ENCODE results near the gene CCDC157. TPM values are rescaled to one million over a fixed set of nuclear protein-coding genes. Genes with fewer than 3 reads are reported as not detected.

CCDC157 gene
- polyA plus RNA-seq, 10 donors: 0.80 to 1.9 (median 1.3) TPM

DNA sequence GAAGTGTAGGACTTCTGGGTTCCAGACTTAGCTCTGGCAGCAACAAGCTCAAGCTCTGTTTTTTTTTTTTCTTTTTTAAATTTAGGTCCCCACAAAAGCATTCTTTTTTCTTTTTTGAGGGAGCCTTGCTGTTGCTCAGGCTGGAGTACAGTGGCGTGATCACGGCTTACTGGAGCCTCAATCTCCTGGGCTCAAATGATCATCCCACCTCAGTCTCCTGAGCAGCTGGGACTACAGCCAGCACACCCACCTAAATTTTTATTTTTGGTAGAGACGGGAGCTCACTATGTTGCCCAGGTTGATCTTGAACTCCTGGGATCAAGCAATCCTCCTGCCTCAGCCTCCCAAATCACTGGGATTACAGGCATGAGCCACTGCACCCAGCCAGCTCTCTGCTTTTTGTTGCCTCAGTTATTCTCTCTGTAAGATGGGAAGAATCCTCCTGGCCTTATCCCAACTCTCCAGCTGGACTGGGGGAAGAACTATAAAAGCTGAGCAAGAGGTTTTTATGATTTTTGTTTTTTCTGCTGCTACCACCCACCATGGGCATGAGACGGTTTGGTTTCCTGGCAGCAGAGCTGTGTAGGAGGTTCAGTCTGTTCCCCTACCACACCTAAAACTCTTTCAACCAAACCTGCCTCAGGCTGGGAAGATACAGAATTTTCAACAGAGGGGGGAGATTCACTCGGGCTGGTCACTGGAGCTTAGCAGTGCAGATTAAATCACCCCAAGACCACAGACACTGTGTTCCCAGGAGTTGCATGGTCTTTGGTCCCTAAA, 57.1 kb downstream of the CCDC157 start:
- DNase-seq: no peak

DNA sequence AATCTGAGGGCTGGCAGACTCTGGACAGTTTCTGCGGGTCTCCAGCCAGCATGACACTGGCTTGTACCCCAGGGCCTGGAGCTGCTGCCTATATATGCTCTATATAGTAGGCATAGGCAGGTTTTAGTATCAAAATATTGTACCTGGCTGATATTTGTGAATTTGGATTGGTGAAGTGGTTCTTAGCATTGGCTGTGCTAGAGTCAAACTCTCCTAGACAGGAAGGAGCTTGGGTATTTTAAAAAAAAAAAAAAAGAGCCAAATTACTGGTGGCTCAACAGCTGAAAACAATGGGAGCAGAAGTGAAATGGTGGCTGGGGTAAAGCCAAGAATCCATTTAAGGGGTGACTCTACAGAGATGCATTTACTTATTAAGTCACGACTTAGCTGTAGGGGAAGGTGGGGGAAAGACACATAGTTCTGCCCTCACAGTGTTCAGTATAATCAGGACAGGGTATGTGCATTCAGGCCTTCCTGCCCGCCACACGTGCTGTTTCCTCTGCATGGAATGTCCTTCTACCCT, 57.8 kb downstream of the CCDC157 start:
- no peak for DNase-seq

DNA sequence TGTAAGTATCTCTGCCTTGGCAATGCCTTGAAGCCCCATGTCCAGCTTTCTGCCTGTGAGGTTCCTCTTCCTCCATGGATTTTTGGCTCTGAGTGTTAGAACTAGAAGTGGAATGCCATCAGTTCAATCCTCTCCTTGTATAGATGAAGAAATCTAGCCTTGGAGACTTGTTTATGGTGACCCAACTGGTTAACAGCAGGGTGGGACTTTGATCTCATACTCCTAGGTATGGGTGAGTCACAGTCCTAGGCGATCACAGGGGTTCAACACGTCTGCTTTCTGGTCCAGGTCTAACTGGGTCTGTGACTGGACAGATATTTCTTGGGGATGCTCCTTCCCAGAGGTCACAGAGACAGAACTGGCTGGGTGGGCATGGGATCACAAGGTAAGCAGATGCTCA, 59.6 kb downstream of the CCDC157 start:
- no peak for DNase-seq

DNA sequence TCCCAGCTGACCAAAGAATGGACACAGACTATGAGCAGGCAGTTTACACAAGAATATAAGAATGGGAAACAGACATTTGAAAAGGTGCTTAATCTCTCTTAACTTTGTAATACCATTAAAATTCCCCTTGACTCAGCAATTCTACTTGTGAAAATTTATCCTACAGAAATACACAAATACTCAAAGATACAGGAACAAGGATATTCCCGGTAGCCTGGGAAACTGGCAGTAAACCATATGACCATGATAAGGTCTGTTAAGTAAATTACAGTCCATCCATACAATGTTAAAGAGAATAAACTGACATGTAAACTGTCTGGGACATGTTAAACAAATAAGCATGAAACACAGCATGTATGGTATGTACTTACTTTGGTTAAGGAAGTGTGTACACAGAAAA, 60.0 kb downstream of the CCDC157 start:
- no peak for DNase-seq

DNA sequence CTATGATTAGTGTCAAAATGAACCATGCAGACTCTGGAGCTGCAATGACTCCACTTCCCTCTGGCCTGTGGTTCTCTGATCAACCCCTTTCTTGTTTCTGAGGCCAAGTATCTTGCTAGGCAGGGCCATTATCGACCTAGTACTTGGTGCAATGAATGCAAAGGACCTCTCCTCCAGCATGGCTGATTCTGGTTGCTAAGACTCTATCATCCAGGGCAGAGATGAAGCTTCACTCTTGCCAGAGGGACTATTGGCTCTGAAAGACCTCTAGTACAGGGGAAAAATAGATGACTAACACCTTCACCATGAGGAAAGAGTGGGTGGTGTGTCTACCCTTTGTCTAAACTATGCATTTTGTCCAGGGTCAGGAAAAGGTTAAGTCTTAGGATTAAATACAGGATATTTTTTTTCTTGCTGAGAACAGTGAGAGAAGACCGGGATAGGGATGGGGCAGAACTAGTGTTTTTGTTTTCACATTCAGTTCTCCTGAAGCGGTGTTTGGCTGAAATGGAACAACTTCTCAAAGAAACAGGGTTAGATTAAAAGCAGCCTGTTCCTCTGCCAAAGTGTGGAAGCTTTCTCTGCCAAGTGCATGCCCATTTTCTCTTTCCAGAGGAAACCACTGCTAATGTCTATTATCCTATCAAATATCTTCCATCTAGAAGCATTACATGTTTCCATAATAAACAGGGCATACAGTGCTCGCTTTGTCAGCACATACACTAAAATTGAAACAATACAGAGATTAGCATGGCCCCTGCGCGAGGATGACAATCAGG, 63.7 kb downstream of the CCDC157 start:
- DNase-seq: peak in 1 of 3 donors; percentile 53

DNA sequence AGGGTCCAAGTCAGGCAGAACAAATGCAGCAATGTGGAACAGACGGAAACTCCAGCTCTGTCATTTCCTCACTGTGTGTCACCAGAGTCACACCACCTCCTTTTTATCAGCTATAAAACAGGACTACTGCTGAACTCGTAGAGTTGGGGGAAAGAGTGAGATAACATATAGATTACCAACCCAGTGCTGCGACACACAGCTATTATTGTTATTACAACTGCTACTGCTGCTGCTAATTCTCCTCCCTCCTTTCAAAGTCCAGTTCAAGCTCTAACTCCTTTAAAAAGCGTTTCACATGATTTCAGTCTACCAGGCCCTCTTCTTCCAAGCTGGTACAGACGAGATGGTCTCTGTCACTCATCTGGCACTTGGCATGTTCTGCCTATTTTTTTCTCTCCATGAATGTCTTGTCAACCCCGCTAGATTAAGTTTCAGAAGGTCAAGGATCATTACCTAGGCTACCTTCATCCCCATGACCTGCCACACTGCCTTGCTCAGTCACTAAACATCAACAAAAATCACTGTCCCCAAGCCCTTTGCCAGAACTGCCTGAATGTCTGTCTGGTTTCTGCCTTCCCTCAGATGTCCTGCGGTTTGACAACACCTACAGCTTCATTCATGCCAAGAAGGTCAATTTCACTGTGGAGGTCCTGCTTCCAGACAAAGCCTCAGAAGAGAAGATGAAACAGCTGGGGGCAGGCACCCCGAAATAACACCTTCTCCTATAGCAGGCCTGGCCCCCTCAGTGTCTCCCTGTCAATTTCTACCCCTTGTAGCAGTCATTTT, 65.1 kb downstream of the CCDC157 start:
- no peak for DNase-seq

DNA sequence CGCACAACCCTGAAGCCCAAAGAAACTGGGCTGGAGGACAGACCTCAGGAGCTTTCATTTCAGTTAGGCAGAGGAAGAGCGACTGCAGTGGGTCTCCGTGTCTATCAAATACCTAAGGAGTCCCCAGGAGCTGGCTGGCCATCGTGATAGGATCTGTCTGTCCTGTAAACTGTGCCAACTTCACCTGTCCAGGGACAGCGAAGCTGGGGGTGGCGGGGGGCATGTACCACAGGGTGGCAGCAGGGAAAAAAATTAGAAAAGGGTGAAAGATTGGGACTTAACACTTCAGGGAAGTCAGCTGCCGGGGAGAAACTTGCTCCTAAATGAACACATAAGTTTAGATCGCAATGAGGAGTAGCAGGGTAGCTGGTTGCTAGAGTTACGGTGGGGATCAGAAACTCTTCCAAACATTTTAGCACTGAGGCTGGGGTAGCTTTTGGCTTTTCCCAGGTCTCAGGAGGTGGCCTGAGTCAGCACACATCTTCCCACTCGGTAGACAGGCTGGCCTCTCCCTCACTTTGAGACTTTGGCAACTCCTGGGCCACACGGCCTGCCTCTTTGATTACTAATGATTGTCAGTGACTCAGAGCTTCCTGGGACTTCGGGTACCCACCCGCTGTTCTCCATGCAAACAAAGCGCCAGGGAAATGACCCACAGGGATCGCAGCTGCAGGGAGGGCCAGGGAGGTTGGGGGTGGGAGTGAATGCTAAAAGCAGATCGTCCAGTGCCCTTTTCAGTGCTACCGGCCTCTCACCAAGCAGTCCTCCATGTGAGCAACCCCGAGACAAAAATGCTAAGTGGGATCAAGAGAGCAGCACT, 65.9 kb downstream of the CCDC157 start:
- peak in 1 of 3 donors; percentile 86 for DNase-seq

DNA sequence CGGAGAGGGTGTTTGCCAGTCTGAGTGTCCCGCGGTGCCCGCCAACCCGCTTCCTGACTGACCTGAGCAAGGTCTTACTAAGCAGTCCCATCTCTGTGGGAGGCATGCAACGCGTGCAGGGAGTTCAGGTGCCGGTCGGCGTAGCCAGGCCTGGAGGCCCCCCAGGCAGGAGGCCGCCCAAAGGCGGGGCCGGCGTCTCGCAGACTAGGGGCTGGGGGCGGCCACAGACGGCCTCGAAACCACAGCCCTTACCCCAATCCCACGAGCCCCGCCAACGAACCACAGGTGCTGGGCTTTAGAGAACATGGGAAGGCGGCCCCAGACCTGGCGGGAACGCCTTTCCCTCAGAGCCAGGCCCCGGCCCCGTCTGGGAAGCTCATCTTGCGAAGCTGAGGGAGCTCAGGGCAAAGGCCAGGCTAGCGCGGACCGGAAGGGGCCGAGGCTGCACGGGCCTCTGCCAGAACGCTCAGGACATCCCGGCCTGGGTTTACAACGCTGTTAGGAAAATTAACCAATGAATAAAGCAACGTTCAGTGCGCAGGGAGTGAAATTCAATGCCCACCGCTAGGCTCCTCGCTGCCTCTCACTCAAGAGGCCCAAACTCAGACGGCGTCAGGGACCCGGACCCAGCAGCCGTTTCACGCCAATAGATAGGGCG, 66.6 kb downstream of the CCDC157 start:
- DNase-seq: peak in 1 of 3 donors; percentile 35

DNA sequence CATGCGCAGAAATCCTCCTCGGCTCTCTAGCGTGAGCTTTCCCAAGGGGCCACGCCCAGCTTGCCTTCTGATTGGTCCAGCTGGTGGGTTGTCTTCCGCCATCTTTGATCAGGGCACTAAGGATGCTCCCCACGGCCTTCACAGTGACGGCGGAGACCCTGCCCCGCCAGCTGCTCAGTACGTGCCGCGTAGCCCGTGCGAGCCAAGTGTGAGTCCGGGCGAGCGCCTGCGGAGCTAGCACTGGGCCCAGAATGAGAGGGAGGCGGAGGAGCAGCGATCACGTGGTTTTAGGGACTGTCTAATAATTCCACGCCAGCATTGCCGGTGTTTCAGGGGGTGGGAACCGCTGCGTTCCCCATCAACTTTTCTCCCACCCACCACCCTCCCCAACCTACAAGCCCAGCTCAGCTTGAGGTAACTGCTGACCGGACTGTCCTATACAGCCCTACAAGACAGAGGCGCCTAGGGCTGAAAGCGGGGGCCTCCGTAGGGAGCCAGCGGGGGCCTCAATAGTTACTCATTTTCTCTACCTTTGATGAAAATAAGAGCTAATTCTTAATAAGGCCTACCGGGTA, 67.2 kb downstream of the CCDC157 start:
- DNase-seq: peak; percentile 100

DNA sequence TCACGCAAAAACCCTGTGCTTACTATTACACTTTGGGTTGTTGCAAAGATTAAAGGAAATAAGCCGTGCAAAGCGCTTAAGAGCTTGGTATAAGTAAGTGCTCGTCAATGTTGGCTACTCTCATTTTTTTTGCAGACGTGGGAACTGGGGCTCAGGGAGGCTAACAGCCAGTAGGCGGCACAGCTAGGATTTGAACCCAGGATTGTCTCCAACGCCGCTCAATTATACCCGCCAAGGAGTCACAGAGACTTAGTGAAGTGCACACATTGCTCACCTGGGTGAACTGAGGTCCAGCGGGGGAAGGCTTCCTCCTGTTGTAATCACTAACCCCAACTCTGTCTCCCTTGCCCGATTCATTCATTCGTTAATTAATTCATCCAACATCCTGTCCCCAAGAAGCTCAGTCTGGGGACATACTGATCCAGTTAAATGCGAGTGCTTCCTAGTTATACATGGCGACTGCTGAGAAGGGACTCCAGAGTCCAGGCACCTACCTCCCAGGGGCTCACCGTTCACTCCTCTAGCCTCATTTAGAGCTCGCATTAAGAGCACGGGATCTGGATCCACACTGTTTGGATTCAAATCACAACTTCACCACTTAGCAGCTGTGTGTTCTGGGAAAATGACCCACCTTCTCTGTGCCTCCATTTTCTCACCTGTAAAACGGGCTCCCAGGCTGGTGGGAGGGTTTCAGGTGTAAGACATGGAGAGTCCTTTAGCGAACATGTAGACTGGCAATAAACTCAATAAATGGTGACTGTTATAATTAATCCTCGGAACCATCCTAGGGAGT, 67.9 kb downstream of the CCDC157 start:
- DNase-seq: no peak

DNA sequence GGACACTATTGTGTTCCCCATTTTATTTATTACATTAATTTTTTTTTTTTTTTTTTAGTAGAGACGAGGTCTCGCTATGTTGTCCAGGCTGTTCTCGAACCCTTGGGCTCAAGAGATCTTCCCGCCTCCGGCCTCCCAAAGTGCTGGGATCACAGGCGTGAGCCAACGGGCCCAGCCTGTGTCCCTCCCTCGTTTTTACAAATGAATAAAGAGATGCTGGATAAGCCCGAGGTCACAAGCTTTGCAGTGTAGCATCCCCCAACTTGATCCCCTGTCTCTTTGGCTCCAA, 68.5 kb downstream of the CCDC157 start:
- DNase-seq: no peak

DNA sequence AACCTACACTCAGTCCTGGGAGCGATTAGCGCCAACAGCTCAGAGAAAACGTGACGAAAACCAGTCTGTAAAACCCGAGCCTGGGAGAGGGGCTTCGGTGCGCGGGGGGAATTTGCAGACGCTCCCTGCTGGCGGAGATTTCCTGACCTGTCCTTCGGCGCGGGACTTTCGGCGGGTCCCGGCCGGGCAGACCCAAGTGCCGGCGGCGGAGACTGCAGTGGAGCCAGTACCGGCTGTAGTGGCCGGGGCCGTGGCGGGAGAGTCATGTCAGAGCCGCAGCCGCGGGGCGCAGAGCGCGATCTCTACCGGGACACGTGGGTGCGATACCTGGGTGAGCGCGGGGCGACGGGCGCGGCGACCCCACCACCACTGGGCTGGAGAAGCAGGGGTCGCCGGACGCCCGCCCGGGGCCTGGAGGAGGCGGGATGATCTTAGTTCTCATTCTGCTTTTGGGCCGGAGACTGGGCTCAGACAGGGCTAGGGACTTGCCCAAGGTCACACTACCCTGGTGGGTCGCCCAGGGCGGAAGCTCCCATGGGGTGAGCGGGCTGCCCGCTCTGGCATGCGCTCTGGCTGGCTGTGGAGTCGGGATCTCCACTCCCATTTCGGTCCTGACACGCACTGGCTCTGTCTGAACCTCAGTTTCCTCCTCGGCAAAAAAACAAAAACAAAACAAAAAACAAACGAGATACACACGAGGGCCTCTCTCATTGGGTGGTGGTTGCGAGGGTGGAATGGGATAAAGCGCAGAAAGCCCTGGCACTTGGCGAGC, 69.0 kb downstream of the CCDC157 start, which contains the start of gene MTFP1:
Gene MTFP1 (plus strand): TSS at position 153 of the 772 bp plus-strand sequence. CDS start 112 bp downstream, at position 265.
- DNase-seq: peak; percentile 46 to 89 (median 68)

Other genes starting within 250 kb of the CCDC157 start
- 1 to 10 TPM in 3 of 10 donors, under 1 TPM in 7; 0.62 to 1.5 (median 0.80) TPM for gene LIF, start 110.2 kb upstream of the CCDC157 start, polyA plus RNA-seq (ENCODE audit: insufficient read length in 10 of 10)
- under 1 TPM; 0.17 to 0.43 (median 0.29) TPM for gene OSM, start 90.2 kb upstream of the CCDC157 start, polyA plus RNA-seq (ENCODE audit: insufficient read length in 10 of 10)
- gene CASTOR1, start 67.5 kb upstream of the CCDC157 start, polyA plus RNA-seq (ENCODE audit: insufficient read length in 10 of 10): 1 to 10 TPM; 2.1 to 6.3 (median 3.8) TPM
- 1 to 10 TPM; 5.0 to 9.5 (median 7.0) TPM for gene TBC1D10A, start 30.1 kb upstream of the CCDC157 start, polyA plus RNA-seq (ENCODE audit: insufficient read length in 10 of 10)
- 10 to 100 TPM; 63.8 to 95.9 (median 73.0) TPM for gene SF3A1, start 113 bp upstream of the CCDC157 start, polyA plus RNA-seq (ENCODE audit: insufficient read length in 10 of 10)
- gene RNF215, start 30.4 kb downstream of the CCDC157 start, polyA plus RNA-seq (ENCODE audit: insufficient read length in 10 of 10): 10 to 100 TPM in 9 of 10 donors, 1 to 10 TPM in 1; 8.8 to 15.6 (median 11.1) TPM
- gene SEC14L2, start 40.0 kb downstream of the CCDC157 start, polyA plus RNA-seq (ENCODE audit: insufficient read length in 10 of 10): 1 to 10 TPM; 1.2 to 2.8 (median 2.0) TPM
- gene MTFP1, start 68.8 kb downstream of the CCDC157 start, polyA plus RNA-seq (ENCODE audit: insufficient read length in 10 of 10): 1 to 10 TPM; 4.1 to 8.5 (median 5.6) TPM
- gene SEC14L3, start 115.0 kb downstream of the CCDC157 start, polyA plus RNA-seq (ENCODE audit: insufficient read length in 10 of 10): under 1 TPM in 2 of 10 donors, not detected in 8; 0.08 to 0.10 TPM
- gene SEC14L4, start 148.7 kb downstream of the CCDC157 start, polyA plus RNA-seq (ENCODE audit: insufficient read length in 10 of 10): under 1 TPM in 9 of 10 donors, not detected in 1; 0.08 to 0.29 (median 0.18) TPM
- gene SEC14L6, start 189.7 kb downstream of the CCDC157 start, polyA plus RNA-seq (ENCODE audit: insufficient read length in 10 of 10): under 1 TPM; 0.18 to 0.94 (median 0.26) TPM
- 1 to 10 TPM; 3.1 to 7.6 (median 6.4) TPM for gene GAL3ST1, start 217.7 kb downstream of the CCDC157 start, polyA plus RNA-seq (ENCODE audit: insufficient read length in 10 of 10)
- 10 to 100 TPM; 36.7 to 53.4 (median 45.2) TPM for gene PES1, start 234.9 kb downstream of the CCDC157 start, polyA plus RNA-seq (ENCODE audit: insufficient read length in 10 of 10)

All from muscle of back (tissue), 11 donors.